NCI-H1436 treated with DMSO at 0.1 percent for 48 hours (cell line): ENCODE results near the gene RNF213.
"Not testable (repeated sequence)": the region's sequence is repeated elsewhere in the genome, so short reads cannot be mapped to it uniquely, and the experiment has no call there.

Experiments used
- DNase-seq: peaks from one replicate; lab custom pipeline; 2025; lab: John Stamatoyannopoulos, UW

RNF213 gene

DNA sequence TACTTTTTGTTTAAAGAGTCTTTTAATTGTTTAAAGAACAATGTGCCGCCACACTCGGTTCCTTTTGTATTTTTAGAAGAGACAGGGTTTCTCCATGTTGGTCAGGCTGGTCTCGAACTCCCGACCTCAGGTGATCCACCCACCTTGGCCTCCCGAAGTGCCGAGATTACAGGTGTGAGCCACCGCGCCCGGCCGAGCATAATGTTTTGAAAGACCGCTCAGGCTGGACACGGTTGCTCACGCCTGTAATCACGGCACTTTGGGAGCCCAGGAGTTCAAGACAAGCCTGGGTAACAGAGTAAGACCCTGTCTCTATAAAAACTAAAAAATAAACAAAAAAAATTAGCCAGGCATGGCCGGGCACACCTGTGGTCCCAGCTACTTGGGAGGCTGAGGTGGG, 59.8 kb downstream of the RNF213 start:
- no peak for DNase-seq

DNA sequence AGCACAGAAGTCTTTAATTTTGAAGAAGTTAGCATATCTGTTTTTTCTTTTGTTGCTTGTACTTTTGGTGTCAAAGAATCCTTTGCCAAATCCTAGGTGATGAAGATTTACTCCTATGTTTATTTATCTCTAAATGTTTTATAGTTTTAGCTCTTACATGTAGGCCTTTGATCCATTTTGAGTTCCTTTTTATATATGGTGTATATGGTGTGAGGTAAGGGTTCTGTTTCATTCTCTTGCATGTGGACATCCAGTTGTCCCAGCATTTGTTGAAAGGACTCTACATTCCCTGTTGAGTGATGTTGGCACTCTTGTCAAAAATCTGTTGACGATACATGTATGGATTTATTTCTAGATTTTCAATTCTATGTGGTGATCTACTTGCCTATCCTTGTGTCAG, 62.2 kb downstream of the RNF213 start:
- DNase-seq: no peak

GRCh38 chr17:80323982-80324381, 63.3 kb downstream of the RNF213 start:
- no peak for DNase-seq

DNA sequence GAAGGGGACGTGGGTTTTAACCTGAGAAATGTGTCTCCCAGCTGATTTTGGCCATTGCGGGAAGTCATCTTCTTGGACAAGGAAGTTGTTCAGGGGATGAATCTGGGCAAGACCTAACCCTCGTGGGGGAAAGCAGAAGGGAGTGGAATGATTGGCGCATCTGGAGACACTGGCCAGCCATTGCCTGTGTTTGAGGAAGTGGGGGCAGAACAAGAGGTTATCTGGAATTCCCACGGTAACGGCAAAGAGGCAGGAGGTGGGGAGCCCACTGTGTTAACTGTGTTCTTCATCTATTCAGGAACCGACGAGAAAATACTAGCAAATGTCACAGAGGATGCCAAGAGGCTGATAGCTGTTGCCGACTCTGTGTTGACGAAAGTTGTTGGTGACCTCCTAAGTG, 66.9 kb downstream of the RNF213 start:
- no peak for DNase-seq

- no peak for DNase-seq
Observed at GRCh38 chr17:80328634-80329380, 68.2 kb downstream of the RNF213 start.

GRCh38 chr17:80329421-80329820, 68.8 kb downstream of the RNF213 start:
- not testable (repeated sequence) for DNase-seq

GRCh38 chr17:80330276-80330675, 69.6 kb downstream of the RNF213 start:
- DNase-seq: no peak

GRCh38 chr17:80330938-80331337, 70.3 kb downstream of the RNF213 start:
- not testable (repeated sequence) for DNase-seq

- no peak for DNase-seq
Observed at GRCh38 chr17:80331820-80332219, 71.2 kb downstream of the RNF213 start.

GRCh38 chr17:80337195-80337895, 76.7 kb downstream of the RNF213 start:
- DNase-seq: no peak

DNA sequence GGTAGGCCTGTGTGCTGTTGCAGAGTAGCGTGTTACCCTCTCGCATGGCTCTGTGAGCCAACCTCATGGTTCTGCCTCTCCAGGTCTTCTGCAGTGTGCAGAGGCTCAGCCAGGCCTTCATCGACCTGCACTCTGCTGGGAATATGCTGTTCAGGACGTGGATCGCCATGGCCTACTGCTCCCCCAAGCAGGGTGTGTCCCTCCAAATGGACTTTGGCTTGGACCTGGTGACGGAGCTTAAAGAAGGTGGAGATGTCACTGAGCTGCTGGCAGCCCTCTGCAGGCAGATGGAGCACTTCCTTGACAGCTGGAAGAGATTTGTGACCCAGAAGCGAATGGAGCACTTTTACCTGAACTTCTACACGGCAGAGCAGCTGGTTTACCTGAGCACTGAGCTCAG, 78.5 kb downstream of the RNF213 start:
- DNase-seq: no peak

- DNase-seq: no peak
Observed at GRCh38 chr17:80339731-80340456, 79.2 kb downstream of the RNF213 start.

DNA sequence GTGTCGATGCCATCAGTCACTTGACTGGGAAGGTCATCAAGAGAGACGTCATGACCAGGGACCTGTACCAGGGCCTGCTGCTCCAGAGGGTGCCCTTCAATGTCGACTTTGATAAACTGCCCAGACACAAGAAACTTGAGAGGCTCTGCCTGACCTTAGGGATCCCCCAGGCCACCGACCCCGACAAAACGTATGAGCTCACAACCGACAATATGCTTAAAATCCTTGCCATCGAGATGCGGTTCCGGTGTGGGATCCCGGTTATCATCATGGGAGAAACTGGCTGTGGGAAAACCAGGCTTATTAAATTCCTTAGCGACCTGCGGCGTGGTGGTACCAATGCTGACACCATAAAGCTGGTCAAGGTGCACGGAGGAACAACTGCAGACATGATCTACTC, 84.7 kb downstream of the RNF213 start:
- no peak for DNase-seq

GRCh38 chr17:80345841-80346497, 85.3 kb downstream of the RNF213 start:
- no peak for DNase-seq

DNA sequence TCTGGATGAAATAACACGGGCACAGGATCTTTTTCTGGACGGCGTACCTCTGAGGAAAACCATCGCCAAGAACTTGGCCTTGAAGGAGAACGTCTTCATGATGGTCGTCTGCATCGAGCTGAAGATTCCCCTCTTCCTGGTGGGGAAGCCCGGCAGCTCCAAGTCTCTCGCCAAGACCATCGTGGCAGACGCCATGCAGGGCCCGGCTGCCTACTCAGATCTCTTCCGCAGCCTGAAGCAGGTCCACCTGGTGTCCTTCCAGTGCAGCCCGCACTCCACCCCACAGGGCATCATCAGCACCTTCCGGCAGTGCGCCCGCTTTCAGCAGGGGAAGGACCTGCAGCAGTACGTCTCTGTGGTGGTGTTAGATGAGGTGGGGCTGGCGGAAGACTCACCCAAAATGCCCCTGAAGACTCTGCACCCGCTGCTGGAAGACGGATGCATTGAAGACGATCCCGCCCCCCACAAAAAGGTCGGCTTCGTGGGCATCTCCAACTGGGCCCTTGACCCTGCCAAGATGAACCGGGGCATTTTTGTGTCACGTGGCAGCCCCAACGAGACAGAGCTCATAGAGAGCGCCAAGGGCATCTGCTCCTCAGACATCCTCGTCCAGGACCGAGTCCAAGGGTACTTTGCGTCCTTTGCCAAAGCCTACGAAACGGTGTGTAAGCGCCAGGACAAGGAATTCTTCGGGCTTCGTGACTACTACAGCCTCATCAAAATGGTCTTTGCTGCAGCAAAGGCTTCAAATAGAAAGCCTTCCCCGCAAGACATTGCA, 86.0 kb downstream of the RNF213 start:
- no peak for DNase-seq

DNA sequence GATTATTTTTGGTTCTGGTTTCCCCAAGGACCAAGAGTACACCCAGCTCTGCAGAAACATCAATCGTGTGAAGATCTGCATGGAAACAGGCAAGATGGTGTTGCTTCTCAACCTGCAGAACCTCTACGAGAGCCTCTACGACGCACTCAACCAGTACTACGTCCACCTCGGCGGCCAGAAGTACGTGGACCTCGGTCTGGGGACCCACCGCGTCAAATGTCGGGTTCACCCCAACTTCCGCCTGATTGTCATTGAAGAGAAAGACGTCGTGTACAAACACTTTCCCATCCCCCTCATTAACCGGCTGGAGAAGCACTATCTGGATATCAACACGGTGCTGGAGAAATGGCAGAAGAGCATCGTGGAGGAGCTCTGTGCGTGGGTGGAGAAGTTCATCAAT, 86.9 kb downstream of the RNF213 start:
- DNase-seq: no peak

DNA sequence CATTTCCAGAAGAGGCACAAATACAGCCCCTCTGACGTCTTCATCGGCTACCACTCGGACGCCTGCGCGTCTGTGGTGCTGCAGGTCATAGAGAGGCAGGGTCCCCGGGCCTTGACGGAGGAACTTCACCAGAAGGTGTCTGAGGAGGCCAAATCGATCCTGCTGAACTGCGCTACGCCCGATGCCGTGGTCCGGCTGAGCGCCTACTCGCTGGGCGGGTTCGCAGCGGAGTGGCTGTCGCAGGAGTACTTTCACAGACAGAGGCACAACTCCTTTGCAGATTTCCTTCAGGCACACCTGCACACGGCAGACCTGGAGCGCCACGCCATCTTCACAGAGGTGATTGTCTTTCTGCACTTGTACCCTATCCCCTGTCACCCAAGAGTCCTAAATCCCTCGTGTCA, 87.3 kb downstream of the RNF213 start:
- no peak for DNase-seq

GRCh38 chr17:80348551-80349150, 88.0 kb downstream of the RNF213 start:
- no peak for DNase-seq

- no peak for DNase-seq
Observed at GRCh38 chr17:80349151-80349651, 88.5 kb downstream of the RNF213 start.

DNA sequence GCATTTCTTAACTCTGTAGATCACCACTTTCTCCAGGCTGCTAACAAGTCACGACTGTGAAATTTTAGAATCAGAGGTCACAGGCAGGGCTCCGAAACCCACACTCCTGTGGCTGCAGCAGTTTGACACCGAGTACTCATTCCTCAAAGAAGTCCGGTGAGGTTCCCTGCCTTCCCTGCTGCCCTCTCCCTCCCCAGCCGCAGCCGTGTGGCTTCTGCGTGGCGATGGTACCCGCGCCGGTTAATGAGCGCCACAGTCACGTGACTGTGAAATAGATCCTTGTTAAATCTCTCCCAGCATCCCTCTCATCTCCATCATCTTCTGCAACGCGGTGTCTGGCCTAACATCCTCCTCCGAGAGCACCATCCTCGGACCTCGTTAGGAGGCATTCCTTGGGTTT, 89.1 kb downstream of the RNF213 start:
- no peak for DNase-seq
